Nucleus accumbens (tissue), 56 donors: Measurements from ENCODE around the gene CSTF1.
"Not testable (repeated sequence)": the region's sequence is repeated elsewhere in the genome, so short reads cannot be mapped to it uniquely, and the experiment has no call there.

Experiments
- DNase-seq, 56 donors: peaks; one replicate each; lab custom pipeline; 2025; lab: John Stamatoyannopoulos, UW

CSTF1 gene

DNA sequence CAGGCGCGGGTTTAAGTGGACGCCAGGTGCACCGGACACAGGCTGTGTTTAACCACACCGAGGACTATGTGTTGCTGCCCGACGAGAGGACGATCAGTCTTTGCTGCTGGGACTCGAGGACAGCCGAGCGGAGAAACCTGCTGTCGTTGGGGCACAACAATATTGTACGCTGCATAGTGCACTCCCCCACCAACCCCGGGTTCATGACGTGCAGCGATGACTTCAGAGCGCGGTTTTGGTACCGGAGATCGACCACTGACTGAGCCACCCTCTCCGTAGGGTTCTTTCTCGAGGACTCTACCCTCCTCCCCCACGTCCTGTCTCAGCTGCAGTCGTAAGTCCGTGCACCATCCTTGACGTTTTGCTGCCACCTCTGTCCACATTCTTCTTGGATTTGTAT, 11.0 kb downstream of the CSTF1 start:
- DNase-seq: no peak

DNA sequence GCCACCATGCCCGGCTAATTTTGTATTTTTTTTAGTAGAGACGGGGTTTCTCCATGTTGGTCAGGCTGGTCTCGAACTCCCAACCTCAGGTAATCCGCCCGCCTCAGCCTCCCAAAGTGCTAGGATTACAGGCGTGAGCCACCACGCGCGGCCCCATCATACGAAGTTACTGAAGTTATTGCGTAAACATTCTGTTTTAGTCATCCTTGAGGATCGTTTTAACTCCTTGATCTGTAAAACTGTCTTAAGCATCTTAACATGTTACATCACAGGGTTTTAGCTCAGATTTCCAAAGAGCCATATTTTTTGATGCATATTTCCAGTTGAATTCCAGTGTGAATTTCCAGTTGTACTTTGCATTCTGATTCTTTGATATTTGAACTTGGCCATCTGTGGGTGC, 12.9 kb downstream of the CSTF1 start:
- not testable (repeated sequence) for DNase-seq

DNA sequence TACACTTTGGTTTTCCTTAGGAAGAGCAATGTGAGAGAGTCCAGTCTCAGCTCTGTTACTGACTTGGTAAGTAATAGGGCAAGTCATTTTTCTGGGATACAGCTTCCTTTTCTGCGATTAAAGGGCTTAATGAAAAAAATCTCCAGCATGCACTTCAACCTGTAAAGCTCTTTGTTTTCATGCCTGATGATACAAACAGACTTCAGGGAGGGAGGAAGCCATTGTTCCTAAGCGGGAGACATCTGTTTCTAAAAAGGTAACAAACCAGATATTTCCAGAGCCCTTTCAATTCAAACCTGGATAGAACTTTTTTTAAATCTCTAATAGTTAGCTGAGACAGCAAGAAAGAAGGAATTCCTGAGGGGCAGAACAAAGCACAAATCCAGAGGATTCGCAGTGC, 14.5 kb downstream of the CSTF1 start:
- DNase-seq: no peak

DNA sequence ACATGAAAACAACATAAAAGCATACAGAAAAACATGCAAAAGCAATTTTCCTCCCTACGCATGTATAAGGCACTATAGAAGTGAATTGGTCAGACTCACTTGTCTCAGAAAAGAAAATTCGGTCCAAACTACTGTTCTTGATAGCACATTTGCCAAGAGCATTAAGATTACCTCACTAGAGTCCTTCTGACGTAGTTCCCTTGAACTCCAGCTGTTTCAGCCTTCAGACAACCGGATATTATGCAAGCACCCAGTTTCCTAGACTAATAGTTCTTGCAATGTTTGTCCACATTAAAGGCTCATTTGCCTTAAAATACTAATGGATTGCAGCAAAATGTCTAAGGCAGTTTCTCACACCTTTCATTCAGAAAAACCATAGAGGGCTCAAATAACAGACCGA, 17.1 kb downstream of the CSTF1 start:
- no peak for DNase-seq

DNA sequence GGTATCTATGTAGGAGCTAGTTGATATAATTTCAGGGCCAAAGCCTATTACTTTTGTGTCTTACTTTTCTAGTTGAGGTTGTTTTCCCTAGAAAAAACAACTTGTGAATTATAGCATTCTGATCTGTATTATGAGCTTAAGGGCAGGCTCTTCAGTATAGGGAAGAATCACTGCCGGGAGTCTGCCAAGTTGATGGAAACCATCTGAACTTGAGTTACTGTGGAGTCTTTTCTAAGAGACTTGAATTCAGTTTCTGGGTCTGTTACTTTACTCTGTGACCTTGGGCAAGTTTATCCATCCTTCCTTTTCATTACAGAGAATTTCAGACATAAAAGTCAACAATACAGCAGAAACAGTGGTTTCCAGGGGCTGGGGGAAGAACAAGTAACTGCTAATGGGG, 17.5 kb downstream of the CSTF1 start:
- no peak for DNase-seq

DNA sequence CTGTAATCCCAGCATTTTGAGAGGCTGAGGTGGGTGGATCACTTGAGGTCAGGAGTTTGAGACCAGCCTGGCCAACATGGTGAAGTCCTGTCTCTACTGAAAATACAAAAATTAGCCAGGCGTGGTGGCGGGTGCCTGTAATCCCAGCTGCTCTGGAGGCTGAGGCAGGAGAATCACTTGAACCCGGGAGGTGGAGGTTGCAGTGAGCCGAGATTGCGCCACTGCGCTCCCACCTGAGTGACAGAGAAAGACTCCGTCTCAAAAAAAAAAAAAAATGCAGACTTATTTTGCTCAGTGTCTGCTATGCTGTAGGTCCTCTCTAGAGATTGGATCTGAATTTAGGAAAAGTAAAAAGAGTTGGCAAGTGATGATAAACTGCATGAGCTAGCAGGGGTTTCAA, 18.8 kb downstream of the CSTF1 start:
- DNase-seq: not testable (repeated sequence)

DNA sequence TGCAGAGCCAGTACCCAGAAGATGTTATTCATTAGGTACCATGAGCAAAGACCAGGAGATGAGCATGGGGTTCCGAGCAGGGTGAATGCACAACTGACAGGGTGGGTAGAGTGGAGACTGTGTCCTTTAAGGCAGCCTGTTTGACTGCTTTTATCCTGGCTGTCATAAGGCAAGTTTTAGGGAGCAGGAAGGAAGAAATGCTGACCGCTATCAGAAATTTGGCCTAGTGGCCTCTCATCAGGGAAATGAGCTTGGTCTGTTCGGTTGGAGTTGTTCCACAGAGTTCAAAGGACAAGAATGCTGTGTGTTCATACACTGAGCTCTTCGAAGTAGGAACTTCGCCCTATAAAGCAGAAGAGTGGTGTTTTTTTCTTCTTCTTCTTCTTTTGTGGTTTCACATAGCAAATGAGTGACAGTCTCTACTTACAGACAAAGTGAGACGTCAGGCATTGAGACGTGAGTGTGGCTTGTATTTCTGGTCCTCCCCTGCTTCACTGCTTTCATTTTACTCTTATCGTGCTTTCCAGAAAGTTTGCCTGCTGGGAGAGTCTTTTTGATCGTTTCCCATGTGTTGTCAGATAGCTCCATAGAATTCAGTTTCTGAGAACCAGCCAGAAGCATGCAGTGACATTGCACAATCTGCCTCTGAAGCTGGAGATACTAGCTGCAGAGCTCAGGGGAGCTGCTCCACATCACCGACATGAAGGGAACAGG, 19.5 kb downstream of the CSTF1 start, which contains the start of gene CASS4:
Gene CASS4 (plus strand): TSS at position 502 of the 714 bp plus-strand sequence. CDS start 199 bp downstream, at position 701.
- peak in 1 of 56 donors; percentile 5 for DNase-seq

DNA sequence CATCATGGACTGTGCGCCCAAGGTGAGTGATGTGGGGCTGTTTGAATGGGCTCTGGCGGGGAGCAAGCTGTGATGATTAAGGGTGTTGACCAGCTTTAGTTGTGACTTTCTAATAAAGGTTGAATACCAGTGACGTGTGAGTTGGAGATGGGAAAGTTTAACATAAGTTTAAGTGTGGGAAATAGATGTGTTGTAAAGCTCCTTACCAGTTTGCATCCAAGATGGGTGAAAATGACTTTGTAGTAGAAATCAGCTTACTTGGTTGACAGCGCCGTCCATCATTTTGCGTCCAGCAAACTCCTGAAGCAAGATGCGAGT, 20.0 kb downstream of the CSTF1 start:
- DNase-seq: no peak

DNA sequence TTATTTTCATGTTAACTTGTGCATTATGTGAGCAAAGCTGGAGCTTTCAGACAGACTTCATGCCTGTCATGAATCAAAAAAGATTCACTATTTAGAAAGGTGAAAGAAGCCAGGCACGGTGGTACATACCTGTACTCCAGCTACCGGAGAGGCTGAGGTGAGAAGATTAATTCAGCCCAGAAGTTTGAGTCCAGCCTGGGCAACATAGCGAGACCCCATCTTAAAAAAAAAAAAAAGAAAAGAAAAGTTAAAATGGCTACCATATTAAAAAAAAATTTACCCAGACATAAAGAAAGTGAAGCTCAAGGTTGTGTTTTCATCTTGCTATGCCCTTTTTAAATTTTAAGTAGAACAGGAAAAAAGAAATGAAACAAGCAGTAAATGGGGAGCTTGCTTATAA, 20.5 kb downstream of the CSTF1 start:
- no peak for DNase-seq

DNA sequence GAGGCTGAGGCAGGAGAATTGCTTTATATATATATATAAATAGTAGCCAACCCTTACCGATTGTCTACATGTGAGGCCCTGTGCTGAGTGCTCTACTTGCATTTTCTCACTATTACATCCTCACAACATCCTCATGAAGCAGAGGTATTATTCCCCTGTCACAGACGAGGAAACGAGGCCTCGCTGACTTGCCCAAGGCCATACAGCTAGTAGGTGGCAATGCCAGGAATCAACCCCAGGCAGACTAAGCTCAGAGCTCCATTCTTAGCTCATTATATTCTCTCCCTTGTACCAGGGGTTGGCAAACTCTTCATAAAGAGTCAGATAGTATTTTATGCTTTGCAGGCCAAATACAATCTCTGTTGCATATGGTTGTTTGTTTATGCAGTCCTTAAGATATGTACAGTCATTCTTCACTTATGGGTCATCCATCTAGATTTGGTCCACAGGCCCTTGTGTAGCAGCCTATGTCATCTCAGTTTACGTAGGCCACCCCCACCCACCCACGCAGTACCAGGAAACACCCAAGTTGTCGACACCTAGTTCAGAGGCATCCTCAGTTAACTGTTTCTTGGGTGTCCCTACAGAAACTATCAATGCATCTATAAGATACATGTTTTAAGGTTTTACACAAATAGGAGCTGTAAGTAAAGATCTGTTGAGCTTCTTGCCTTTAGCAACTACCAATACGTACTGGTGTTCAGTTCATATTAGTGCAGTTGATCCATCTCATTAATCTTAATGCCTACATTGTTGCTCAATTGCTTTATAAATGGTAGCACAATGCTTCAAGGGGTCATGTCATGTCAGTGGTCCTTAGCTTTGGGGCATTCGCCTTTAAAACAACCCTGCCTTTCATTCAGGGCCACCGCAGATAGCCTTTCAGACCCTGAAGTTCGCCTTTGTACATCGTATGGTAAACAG, 22.7 kb downstream of the CSTF1 start:
- no peak for DNase-seq

DNA sequence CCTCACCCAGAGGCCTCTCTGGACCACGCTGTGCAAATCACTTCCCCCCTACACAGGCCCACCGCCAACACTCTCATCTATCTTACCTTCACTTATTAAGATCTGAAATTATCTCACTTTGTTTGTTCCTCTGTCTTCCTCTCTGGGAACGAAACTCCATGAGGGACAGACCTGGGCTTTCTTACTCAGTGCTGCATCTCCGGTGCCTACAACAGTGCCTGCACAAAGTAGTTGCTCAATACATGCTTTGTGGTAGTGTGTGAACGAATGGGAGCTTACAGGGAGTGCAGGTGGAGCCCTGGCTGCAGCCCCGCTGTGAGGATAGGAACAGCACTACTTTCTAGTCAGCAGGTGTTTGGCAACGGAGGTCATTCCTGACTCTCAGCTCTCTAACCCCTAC, 25.0 kb downstream of the CSTF1 start:
- DNase-seq: no peak

DNA sequence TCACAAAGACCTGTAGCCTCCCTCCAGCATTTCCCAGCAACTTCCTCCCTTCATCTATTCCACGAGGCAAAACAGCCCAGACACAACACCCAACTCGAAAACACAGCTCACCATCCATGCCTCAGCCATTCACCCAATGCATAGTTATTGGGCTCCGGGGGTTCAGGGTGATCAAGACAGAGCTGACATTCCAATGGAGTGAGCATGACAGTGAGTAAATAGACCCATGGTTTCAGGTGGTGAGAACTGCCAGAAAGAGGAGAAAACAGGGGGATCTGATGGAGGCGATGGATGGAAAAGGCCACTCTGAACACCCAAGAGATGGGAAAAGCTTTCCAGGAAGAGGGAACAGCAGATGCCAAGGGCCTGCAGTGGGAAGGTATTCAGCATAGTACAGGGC, 25.5 kb downstream of the CSTF1 start:
- DNase-seq: no peak

DNA sequence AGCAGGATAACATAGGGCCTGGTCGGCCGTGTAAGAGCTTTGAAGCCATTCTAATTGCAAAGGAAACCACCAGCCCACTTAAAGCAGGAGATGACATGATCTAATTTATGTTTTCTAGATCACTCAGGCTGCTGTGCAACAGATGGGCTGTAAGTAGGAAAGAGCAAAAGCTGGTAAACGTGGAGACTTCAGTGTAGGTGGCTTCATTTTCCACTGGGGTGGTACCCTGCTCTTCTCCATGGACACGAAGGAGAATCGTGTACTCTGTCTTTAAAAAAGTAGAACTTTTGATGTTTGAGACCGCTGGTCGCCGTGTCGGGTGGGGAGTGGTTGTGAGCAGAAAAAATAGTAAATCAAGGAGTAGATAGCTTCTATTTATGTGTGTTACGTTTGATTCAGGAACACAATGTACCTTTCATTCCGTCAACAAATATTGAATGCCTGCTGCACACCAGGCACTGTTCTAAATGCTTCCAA, 26.0 kb downstream of the CSTF1 start:
- no peak for DNase-seq

DNA sequence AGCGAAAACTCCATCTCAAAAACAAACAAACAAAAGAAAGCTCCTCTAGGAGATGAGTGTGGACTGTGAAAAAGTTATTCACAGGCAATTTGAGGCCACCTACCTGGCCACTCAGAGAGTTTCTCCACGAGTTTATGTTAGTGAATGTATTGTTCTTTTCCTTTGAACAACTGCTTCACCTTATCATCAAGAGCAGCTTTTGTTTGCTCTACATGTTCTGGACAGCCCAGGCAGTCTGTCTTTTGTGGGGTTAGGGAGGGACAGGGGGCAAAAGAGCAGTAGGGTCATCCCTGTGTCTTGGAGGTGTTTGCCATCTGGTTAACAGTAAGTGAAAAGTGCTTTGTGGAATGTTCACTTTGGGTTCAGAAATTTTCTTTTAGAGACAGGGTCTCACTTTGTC, 27.6 kb downstream of the CSTF1 start:
- DNase-seq: no peak

DNA sequence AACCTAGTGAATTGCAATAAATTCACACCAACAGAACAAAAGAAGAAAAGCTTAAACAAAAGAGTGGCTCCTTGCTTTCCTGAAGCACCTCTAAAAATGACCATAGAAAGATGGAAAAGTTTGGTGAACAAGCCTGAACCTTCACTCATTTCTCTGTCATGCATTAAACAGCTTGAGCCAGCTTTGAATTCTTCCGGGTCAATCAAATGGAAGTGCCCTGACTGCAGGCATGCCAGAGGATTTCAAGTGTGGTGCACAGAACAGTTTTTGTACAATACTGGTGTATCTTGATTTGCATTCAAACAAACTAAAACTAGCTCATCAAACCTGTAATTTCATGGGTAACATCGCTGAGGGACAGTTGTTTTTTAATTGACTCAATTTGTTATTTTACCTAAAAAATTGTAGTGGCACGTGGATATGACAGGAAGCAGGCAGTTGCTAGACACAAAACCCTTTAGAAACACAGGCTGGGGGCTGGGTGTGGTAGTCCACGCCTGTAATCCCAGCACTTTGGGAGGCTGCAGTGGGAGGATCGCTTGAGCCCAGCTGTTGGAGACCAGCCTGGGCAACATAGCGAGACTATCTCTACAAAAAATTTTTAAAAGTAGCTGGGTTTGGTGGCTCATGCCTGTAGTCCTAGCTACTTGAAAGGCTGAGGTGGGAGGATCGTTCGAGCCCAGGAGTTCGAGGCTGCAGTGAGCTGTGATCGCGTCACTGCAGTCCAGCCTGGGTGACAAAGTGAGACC, 28.7 kb downstream of the CSTF1 start:
- no peak for DNase-seq

DNA sequence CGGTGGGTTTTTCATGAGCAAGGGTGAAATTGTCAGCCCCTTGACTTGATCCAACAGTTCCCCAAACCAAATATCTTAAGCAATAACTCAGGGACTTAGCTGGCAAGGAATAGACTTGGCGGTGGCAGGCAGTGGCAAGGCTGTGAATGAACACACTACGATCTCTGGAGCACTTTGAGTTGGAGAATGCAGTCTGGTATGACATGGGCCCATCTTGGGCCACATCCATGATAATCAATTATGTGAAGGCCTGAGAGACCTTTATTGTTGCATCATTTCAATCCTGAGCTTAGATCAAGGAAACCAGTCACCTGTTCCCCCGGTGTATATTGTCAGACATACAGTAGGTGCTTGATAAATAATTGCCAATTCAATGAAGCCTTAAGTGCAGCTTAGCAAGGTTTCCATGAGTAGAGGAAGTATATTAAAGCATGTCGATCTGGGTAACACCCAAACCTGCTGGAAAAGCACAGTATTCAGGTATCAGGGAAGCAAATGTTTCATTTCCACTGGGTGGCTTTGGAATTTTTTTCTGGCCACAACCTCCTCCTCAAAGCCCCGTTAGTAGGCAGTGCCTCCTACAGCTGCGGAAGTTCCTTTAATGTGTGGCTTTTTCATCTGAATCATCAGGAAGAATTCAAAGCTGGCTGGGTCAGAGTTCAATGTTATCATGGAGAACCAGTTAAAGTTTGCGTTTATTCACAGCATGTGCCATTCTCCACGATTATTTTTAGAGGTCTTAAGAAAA, 29.8 kb downstream of the CSTF1 start:
- peak in 1 of 56 donors; percentile 11 for DNase-seq

DNA sequence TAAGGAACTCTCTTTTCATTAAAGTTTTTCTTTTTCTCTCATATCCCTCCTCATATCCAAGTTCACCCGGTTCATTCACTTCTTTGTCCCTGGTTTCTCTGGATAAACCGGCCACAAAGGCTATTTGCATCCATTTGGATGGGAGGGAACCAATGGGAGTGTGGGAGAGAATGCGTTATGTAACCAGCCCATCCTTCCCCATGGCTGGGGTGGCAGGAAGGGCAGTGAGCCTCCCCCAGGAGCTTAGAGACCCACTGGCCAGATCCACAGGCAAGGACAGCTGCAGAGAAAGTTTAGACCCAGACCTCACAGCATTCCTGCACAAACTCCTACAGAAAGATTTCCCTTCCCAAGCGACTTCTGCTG, 30.4 kb downstream of the CSTF1 start:
- no peak for DNase-seq

DNA sequence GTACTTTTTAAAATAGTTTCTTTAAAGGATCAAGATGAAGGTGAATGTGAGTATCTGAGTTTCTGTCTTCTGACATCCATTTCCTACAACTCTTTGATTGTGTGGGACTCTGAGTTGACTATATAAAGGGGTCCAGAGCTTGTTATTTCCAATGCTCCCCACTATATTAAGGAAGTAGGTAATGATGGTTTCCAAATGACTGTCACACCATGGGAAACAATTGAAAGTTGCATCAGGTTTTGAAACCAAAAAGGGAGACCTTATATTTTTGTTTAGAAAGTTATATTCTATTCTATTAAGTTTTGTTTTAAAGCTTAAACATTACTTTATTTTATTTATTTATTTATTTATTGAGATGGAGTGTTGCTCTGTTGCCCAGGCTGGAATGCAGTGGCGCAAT, 30.8 kb downstream of the CSTF1 start:
- DNase-seq: no peak

DNA sequence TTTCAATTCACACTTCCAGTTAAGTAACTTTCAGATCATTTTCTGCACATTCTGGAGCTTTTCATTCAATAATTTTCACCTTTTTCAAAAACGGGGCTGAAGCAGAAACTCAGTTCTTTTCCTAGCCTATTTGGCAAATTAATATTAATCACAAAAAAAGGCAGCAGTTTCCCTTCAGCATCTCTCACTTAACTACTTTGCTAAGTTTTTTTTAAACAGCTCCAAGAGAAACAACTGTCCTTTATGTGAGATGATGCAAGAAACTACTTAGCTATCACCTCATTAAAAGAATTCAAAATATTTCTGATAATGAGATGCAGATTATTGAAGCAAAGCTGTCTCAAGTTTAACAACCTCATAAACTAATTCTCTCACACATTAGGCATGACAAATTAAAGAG, 31.4 kb downstream of the CSTF1 start:
- no peak for DNase-seq

DNA sequence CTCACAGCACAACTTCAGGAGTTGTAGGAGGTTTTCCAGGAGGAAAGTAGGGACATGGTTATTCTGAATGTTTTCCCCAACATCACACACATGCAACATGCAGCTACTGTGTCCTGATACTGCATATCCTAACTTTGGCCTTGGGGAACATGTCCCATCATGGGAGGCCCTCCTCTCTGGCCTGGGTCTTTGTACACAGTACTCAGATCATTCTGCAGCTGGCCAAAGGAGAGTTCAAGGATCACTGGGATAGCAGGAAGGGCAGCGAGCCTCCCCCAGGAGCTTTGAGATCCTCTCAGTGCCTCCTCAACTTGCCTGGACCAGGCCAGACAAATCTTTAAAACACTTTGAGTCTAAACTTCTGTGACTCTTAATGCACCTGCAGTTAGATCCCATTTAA, 32.5 kb downstream of the CSTF1 start:
- no peak for DNase-seq
